HCT116 (cell line): ENCODE results near the gene SPRR4. TPM values are rescaled to one million over a fixed set of nuclear protein-coding genes. Genes with fewer than 3 reads are reported as not detected.

Experiments
- ATAC-seq: fragments of 200-7000 bp; cut with Tn5 transposase; 2 replicates; pipeline ENCODE4 v1.9.1; 2020; ENCODE audit warnings: mild to moderate bottlenecking, moderate library complexity
- BruUV-seq: library from RNA; stranded (reverse); fragments of 400-500 nt; replicated peaks from 2 replicates; lab custom pipeline; 2021; lab: Mats Ljungman, UMichigan
- CTCF ChIA-PET: fragments of 300-600 bp; sonication (Branson Sonifier 250); formaldehyde crosslinking; loops from one replicate; lab custom pipeline; 2021; ENCODE audit warnings: antibody characterized with exemption; lab: Charles Lee
- POLR2A ChIA-PET: fragments of 300-600, 350-600 bp; sonication (Branson Sonifier 250); formaldehyde crosslinking; loops from one replicate; lab custom pipeline; 2021; ENCODE audit warnings: antibody characterized with exemption; lab: Charles Lee
- RAD21 ChIA-PET, 2 experiments: fragments of 300-600 bp; sonication (Branson Sonifier 250); formaldehyde crosslinking; loops; one replicate each; lab custom pipeline; 2023; ENCODE audit warnings: low total read pairs in 2 of 2; ENCODE audit not compliant: uncharacterized antibody in 2 of 2, unreplicated experiment in 2 of 2, low non-redundant PET in 1 of 2; lab: Charles Lee
- DNase-seq: peaks from one replicate; pipeline ENCODE4 v3.0.0-alpha.2; 2010; ENCODE audit warnings: low read depth, low spot score
- H2AFZ ChIP-seq: fragments of 200-600 bp; shearing (Covaris generic), sonication (generic); 2 replicates; pipeline ENCODE4 v1.6.1; 2017; ENCODE audit warnings: low read depth, mixed run types, mixed read lengths, antibody characterized with exemption, low read length; ENCODE audit not compliant: poor library complexity, severe bottlenecking
- H3K27ac ChIP-seq: 2 replicates; pipeline ENCODE4 v1.5.1; 2012; ENCODE audit warnings: low read depth, low read length
- H3K27me3 ChIP-seq: fragments of 200-600 bp; sonication (generic); 2 replicates; pipeline ENCODE4 v1.6.1; 2016; ENCODE audit warnings: mixed run types, low read length, mixed read lengths; ENCODE audit not compliant: insufficient read depth
- H3K36me3 ChIP-seq, 2 experiments: fragments of 200-500 bp in 1 of 2; fragments of 200-600 bp in 1 of 2; sonication (Bioruptor generic) in 1 of 2; sonication (generic) in 1 of 2; 2 replicates each; pipeline versions ENCODE4 v1.5.1 to v1.6.1; 2014 to 2016; ENCODE audit warnings: low read length in 2 of 2, inconsistent platforms in 1 of 2, mixed read lengths in 1 of 2, mixed run types in 1 of 2; ENCODE audit not compliant: insufficient read depth in 2 of 2, control insufficient read depth in 1 of 2
- H3K4me1 ChIP-seq, 2 experiments: fragments of 200-600 bp in 1 of 2; sonication (generic) in 1 of 2; 2 replicates each; pipeline versions ENCODE4 v1.5.1 to v1.6.1; 2012 to 2017; ENCODE audit warnings: low read length in 2 of 2, inconsistent platforms in 1 of 2, mild to moderate bottlenecking in 1 of 2, mixed read lengths in 1 of 2, mixed run types in 1 of 2, moderate library complexity in 1 of 2; ENCODE audit not compliant: insufficient read depth in 2 of 2, control insufficient read depth in 1 of 2
- H3K4me2 ChIP-seq: fragments of 200-600 bp; sonication (generic); 2 replicates; pipeline ENCODE4 v1.6.1; 2017; ENCODE audit warnings: mixed run types, low read length, mixed read lengths
- H3K4me3 ChIP-seq, 2 experiments: fragments of 200-600 bp in 1 of 2; sonication (generic) in 1 of 2; replicated peaks in 1 of 2; 2 replicates each; pipeline ENCODE4 v1.5.1; 2011 to 2016; ENCODE audit warnings: low read length in 2 of 2, control low read depth in 1 of 2, low read depth in 1 of 2, mild to moderate bottlenecking in 1 of 2, mixed read lengths in 1 of 2, mixed run types in 1 of 2
- H3K79me2 ChIP-seq: fragments of 200-600 bp; sonication (generic); 2 replicates; pipeline ENCODE4 v1.6.1; 2017; ENCODE audit warnings: mild to moderate bottlenecking, mixed run types, low read length, moderate library complexity, mixed read lengths; ENCODE audit not compliant: insufficient read depth
- H3K9ac ChIP-seq: fragments of 200-600 bp; sonication (generic); 2 replicates; pipeline ENCODE4 v1.6.1; 2016; ENCODE audit warnings: low read length, mixed read lengths
- H3K9me2 ChIP-seq: fragments of 200-600 bp; sonication (generic), shearing (Covaris generic); 2 replicates; pipeline ENCODE4 v1.6.1; 2017; ENCODE audit warnings: mixed run types, mild to moderate bottlenecking, moderate library complexity; ENCODE audit not compliant: insufficient read depth
- H3K9me3 ChIP-seq, 2 experiments: fragments of 200-500 bp in 1 of 2; fragments of 200-600 bp in 1 of 2; sonication (Bioruptor generic) in 1 of 2; sonication (generic) in 1 of 2; 2 replicates each; pipeline ENCODE4 v1.6.1; 2014 to 2017; ENCODE audit warnings: low read length in 2 of 2, mixed read lengths in 2 of 2, inconsistent platforms in 1 of 2, low read depth in 1 of 2, mild to moderate bottlenecking in 1 of 2, mixed run types in 1 of 2, moderate library complexity in 1 of 2; ENCODE audit not compliant: control insufficient read depth in 1 of 2, insufficient read depth in 1 of 2
- H4K20me1 ChIP-seq: fragments of 200-600 bp; sonication (generic), shearing (Covaris generic); 2 replicates; pipeline ENCODE4 v1.6.1; 2017; ENCODE audit warnings: mixed run types, mild to moderate bottlenecking, moderate library complexity; ENCODE audit not compliant: insufficient read depth
- CBX3 ChIP-seq: IDR thresholded peaks from 2 replicates; pipeline ENCODE4 v1.6.1; 2012; ENCODE audit warnings: low read depth
- CEBPB ChIP-seq: IDR thresholded peaks from 2 replicates; pipeline ENCODE4 v1.6.1; 2012; ENCODE audit warnings: low read depth
- EGR1 ChIP-seq: IDR thresholded peaks from 2 replicates; pipeline ENCODE4 v1.6.1; 2012; ENCODE audit warnings: low read depth
- ELF1 ChIP-seq: IDR thresholded peaks from 2 replicates; pipeline ENCODE4 v1.6.1; 2012; ENCODE audit warnings: low read depth, borderline replicate concordance
- EZH2 ChIP-seq: fragments of 200-600 bp; sonication (generic); IDR thresholded peaks from 2 replicates; pipeline ENCODE4 v1.6.1; 2017; ENCODE audit warnings: antibody characterized with exemption, mixed run types
- FOSL1 ChIP-seq: IDR thresholded peaks from 2 replicates; pipeline ENCODE4 v1.6.1; 2012; ENCODE audit warnings: low read depth
- JUND ChIP-seq: IDR thresholded peaks from 2 replicates; pipeline ENCODE4 v1.6.1; 2012
- POLR2A ChIP-seq: IDR thresholded peaks from 2 replicates; pipeline ENCODE4 v1.7.0; 2011; ENCODE audit warnings: borderline replicate concordance; ENCODE audit not compliant: insufficient read depth, insufficient read length; ENCODE audit errors: extremely low read depth
- POLR2AphosphoS5 ChIP-seq: IDR thresholded peaks from 2 replicates; pipeline ENCODE4 v1.6.1; 2011; ENCODE audit warnings: mild to moderate bottlenecking, low read depth, low read length, moderate library complexity
- SP1 ChIP-seq: IDR thresholded peaks from 2 replicates; pipeline ENCODE4 v1.6.1; 2012; ENCODE audit warnings: low read depth
- SRF ChIP-seq: IDR thresholded peaks from 2 replicates; pipeline ENCODE4 v1.6.1; 2012; ENCODE audit warnings: low read depth
- TCF7L2 ChIP-seq: IDR thresholded peaks from 2 replicates; pipeline ENCODE4 v1.7.0; 2011; ENCODE audit warnings: borderline replicate concordance, inconsistent platforms; ENCODE audit not compliant: insufficient read depth, insufficient read length; ENCODE audit errors: extremely low read depth
- YY1 ChIP-seq: IDR thresholded peaks from 2 replicates; pipeline ENCODE4 v1.6.1; 2011; ENCODE audit warnings: low read length, low read depth, moderate library complexity, mild to moderate bottlenecking; ENCODE audit not compliant: insufficient replicate concordance; ENCODE audit errors: extremely low read depth
- ZFX ChIP-seq: fragments of 450-650 bp; IDR thresholded peaks from 2 replicates; pipeline ENCODE4 v1.6.1; 2017
- ZNF274 ChIP-seq: fragments of 200-500 bp; sonication (Bioruptor generic); IDR thresholded peaks from 2 replicates; pipeline ENCODE4 v1.6.1; 2014; ENCODE audit warnings: mild to moderate bottlenecking, low read depth, low read length, inconsistent platforms
- intact Hi-C: fragments of 100-400 bp; cut with micrococcal nuclease; formaldehyde crosslinking; loops from 2 replicates; pipeline ENCODE4 v1.10.0; 2022
- total RNA-seq: library from RNA; stranded (reverse); gene quantifications from one replicate; pipeline ENCODE4 v1.2.1, GENCODE V29; 2021; ENCODE audit not compliant: unreplicated experiment
- TF ChIP-seq, protein P1 (sequence below), 3 experiments: fragments of 200-600 bp in 1 of 3; sonication (generic) in 1 of 3; IDR thresholded peaks in 2 of 3; conservative IDR thresholded peaks in 1 of 3; 2 replicates each; pipeline ENCODE4 v1.5.1; 2012 to 2017; ENCODE audit warnings: low read depth in 2 of 3, low read length in 2 of 3, antibody characterized with exemption in 1 of 3, borderline replicate concordance in 1 of 3, control low read depth in 1 of 3, mild to moderate bottlenecking in 1 of 3, mixed read lengths in 1 of 3, mixed run types in 1 of 3, moderate library complexity in 1 of 3; ENCODE audit not compliant: insufficient read depth in 1 of 3
- TF ChIP-seq, protein P2 (sequence below): IDR thresholded peaks from 2 replicates; pipeline ENCODE4 v1.6.1; 2011; ENCODE audit warnings: mild to moderate bottlenecking, low read length, moderate library complexity; ENCODE audit not compliant: insufficient replicate concordance; ENCODE audit errors: extremely low read depth
- TF ChIP-seq, protein P3 (sequence below): IDR thresholded peaks from 2 replicates; pipeline ENCODE4 v1.6.1; 2012

Gene SPRR4
- total RNA-seq, 1 experiment from 2014 or later = not detected

DNA sequence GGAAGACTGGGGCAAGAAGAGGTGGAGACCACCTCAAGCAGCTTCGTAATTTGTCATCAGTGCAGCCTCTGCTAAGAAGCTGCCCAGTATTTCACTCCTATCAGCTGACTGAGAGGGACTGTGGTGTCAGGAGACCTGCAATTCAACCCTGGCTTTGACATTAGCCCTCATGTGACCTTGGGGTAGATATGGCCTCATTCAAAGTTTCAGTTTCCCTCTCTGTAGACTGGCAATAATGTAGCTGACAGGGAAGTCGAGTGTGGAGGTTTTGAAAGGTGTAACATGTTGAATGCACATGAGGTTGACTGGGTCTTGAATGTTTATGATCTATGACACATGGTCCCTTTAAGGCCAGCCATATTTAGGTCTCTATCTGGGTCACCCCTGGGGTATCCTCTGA lies 2.2 kb upstream of the SPRR4 start:
- ChIA-PET RAD21 (no interaction called here), POLR2A (no interaction called here), CTCF (no interaction called here)
- H3K4me1 ChIP-seq = no peaks in the 10 kb centered on the region
- no peaks in the 10 kb centered on the region for H3K79me2 ChIP-seq
- no peak overlapping the region for H3K4me3 ChIP-seq
- H3K9me2 ChIP-seq = no peaks in the 10 kb centered on the region
- intact Hi-C loops = no loop called here
- no peaks in the 10 kb centered on the region for H4K20me1 ChIP-seq
- no peak overlapping the region for H3K27ac ChIP-seq
- H3K9ac ChIP-seq = no peak overlapping the region
- no peak for TF ChIP-seq JUND
- no peak for TF ChIP-seq TCF7L2
- no peak for TF ChIP-seq EGR1
- no peak for TF ChIP-seq SP1
- no peak for TF ChIP-seq YY1
- no peak for TF ChIP-seq POLR2A
- no peak for TF ChIP-seq CBX3
- TF ChIP-seq, protein P1, sequence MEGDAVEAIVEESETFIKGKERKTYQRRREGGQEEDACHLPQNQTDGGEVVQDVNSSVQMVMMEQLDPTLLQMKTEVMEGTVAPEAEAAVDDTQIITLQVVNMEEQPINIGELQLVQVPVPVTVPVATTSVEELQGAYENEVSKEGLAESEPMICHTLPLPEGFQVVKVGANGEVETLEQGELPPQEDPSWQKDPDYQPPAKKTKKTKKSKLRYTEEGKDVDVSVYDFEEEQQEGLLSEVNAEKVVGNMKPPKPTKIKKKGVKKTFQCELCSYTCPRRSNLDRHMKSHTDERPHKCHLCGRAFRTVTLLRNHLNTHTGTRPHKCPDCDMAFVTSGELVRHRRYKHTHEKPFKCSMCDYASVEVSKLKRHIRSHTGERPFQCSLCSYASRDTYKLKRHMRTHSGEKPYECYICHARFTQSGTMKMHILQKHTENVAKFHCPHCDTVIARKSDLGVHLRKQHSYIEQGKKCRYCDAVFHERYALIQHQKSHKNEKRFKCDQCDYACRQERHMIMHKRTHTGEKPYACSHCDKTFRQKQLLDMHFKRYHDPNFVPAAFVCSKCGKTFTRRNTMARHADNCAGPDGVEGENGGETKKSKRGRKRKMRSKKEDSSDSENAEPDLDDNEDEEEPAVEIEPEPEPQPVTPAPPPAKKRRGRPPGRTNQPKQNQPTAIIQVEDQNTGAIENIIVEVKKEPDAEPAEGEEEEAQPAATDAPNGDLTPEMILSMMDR (IDR thresholded peaks at IDR 0.05 in 2 of 3, conservative IDR thresholded peaks at IDR 0.05 in 1 of 3; ENCODE audit: borderline replicate concordance in 1 of 3, insufficient read depth in 1 of 3, low read depth in 2 of 3, low read length in 2 of 3) = no peak
- TF ChIP-seq EZH2 = no peak
- no peak for TF ChIP-seq POLR2AphosphoS5
- TF ChIP-seq, protein P2, sequence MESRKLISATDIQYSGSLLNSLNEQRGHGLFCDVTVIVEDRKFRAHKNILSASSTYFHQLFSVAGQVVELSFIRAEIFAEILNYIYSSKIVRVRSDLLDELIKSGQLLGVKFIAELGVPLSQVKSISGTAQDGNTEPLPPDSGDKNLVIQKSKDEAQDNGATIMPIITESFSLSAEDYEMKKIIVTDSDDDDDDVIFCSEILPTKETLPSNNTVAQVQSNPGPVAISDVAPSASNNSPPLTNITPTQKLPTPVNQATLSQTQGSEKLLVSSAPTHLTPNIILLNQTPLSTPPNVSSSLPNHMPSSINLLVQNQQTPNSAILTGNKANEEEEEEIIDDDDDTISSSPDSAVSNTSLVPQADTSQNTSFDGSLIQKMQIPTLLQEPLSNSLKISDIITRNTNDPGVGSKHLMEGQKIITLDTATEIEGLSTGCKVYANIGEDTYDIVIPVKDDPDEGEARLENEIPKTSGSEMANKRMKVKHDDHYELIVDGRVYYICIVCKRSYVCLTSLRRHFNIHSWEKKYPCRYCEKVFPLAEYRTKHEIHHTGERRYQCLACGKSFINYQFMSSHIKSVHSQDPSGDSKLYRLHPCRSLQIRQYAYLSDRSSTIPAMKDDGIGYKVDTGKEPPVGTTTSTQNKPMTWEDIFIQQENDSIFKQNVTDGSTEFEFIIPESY = no peak
- no peak for TF ChIP-seq ZNF274
- no peak for TF ChIP-seq ELF1
- no peak for TF ChIP-seq SRF
- TF ChIP-seq, protein P3, sequence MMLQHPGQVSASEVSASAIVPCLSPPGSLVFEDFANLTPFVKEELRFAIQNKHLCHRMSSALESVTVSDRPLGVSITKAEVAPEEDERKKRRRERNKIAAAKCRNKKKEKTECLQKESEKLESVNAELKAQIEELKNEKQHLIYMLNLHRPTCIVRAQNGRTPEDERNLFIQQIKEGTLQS = no peak
- no peak for TF ChIP-seq CEBPB
- TF ChIP-seq ZFX = no peak
- TF ChIP-seq FOSL1 = no peak
- no peaks in the 10 kb centered on the region for H3K9me3 ChIP-seq
- no TSS peak for BruUV-seq
- ATAC-seq = no peak
- no peaks in the 10 kb centered on the region for H3K36me3 ChIP-seq
- no peak for DNase-seq
- no peak overlapping the region for H3K4me2 ChIP-seq
- no peak overlapping the region for H2AFZ ChIP-seq
- H3K27me3 ChIP-seq = peaks cover 29% of the 10 kb centered on the region
